GM23338 (cell line): Measurements from ENCODE around the gene EZH1. TPM values are rescaled to one million over a fixed set of nuclear protein-coding genes. Genes with fewer than 3 reads are reported as not detected.

Experiments used
- ATAC-seq: fragments of 200-7000 bp; cut with Tn5 transposase; 3 replicates; pipeline ENCODE4 v1.9.1; 2020
- DNase-seq: peaks from one replicate; pipeline ENCODE4 v3.0.0-alpha.2; 2015; ENCODE audit warnings: low spot score
- H2AFZ ChIP-seq: fragments of 200-600 bp; sonication (generic); 2 replicates; pipeline ENCODE4 v1.8.0; 2016; ENCODE audit warnings: antibody characterized with exemption, mild to moderate bottlenecking, moderate library complexity
- H3F3A ChIP-seq: fragments of 200-600 bp; sonication (generic); replicated peaks from 2 replicates; pipeline ENCODE4 v1.8.0; 2017; ENCODE audit warnings: antibody characterized with exemption, mixed run types, low read depth
- H3K27ac ChIP-seq: fragments of 200-600 bp; sonication (generic); 2 replicates; pipeline ENCODE4 v1.6.1; 2016; ENCODE audit warnings: low read depth
- H3K27me3 ChIP-seq: fragments of 200-600 bp; sonication (generic); 2 replicates; pipeline ENCODE4 v1.8.0; 2016; ENCODE audit warnings: mild to moderate bottlenecking, mixed run types, moderate library complexity; ENCODE audit not compliant: insufficient read depth
- H3K36me3 ChIP-seq: fragments of 200-600 bp; sonication (generic); 2 replicates; pipeline ENCODE4 v1.8.0; 2016; ENCODE audit warnings: mild to moderate bottlenecking; ENCODE audit not compliant: insufficient read depth
- H3K4me1 ChIP-seq: fragments of 200-600 bp; sonication (generic); 2 replicates; pipeline ENCODE4 v1.8.0; 2016; ENCODE audit warnings: mild to moderate bottlenecking, moderate library complexity; ENCODE audit not compliant: insufficient read depth
- H3K4me2 ChIP-seq: fragments of 200-600 bp; sonication (generic); 2 replicates; pipeline ENCODE4 v1.7.1; 2017; ENCODE audit warnings: mixed run types
- H3K4me3 ChIP-seq: fragments of 200-600 bp; sonication (generic); 2 replicates; pipeline ENCODE4 v1.6.1; 2016; ENCODE audit warnings: mixed run types
- H3K79me2 ChIP-seq: fragments of 200-600 bp; sonication (generic); replicated peaks from 2 replicates; pipeline ENCODE4 v1.8.0; 2017; ENCODE audit warnings: mild to moderate bottlenecking; ENCODE audit not compliant: insufficient read depth
- H3K9me2 ChIP-seq: fragments of 200-600 bp; sonication (generic); 2 replicates; pipeline ENCODE4 v1.8.0; 2017; ENCODE audit not compliant: insufficient read depth
- H4K20me1 ChIP-seq: fragments of 200-600 bp; sonication (generic); replicated peaks from 2 replicates; pipeline ENCODE4 v1.8.0; 2017; ENCODE audit warnings: mild to moderate bottlenecking; ENCODE audit not compliant: insufficient read depth
- H3K27ac Mint-ChIP-seq: 2 replicates; pipeline ENCODE4 v1.8.0; 2020; ENCODE audit warnings: inconsistent platforms, mild to moderate bottlenecking, moderate library complexity, mixed read lengths
- H3K27me3 Mint-ChIP-seq: 3 replicates; pipeline ENCODE4 v1.8.0; 2022; ENCODE audit warnings: low read depth, mild to moderate bottlenecking, moderate library complexity, mixed read lengths, inconsistent platforms; ENCODE audit not compliant: insufficient read depth, poor library complexity
- H3K36me3 Mint-ChIP-seq: 3 replicates; pipeline ENCODE4 v1.8.0; 2021; ENCODE audit warnings: low read depth, mild to moderate bottlenecking, inconsistent platforms, moderate library complexity, mixed read lengths
- H3K4me1 Mint-ChIP-seq: 3 replicates; pipeline ENCODE4 v1.8.0; 2020; ENCODE audit warnings: mild to moderate bottlenecking, inconsistent platforms, mixed read lengths
- H3K4me3 Mint-ChIP-seq: 3 replicates; pipeline ENCODE4 v1.8.0; 2021; ENCODE audit warnings: moderate library complexity, mild to moderate bottlenecking, inconsistent platforms, mixed read lengths
- H3K9me3 Mint-ChIP-seq: 3 replicates; pipeline ENCODE4 v1.8.0; 2020; ENCODE audit warnings: moderate library complexity, mild to moderate bottlenecking, inconsistent platforms, mixed read lengths
- CREB1 ChIP-seq: fragments of 250-450 bp; sonication (Bioruptor Pico); IDR thresholded peaks from 2 replicates; pipeline ENCODE4 v1.5.0; 2020; ENCODE audit warnings: low read depth, mild to moderate bottlenecking, moderate library complexity
- EZH2 ChIP-seq: fragments of 200-600 bp; sonication (generic); IDR thresholded peaks from one replicate; pipeline ENCODE4 v1.8.0; 2017; ENCODE audit warnings: antibody characterized with exemption, mild to moderate bottlenecking, low read depth; ENCODE audit not compliant: unreplicated experiment
- EZH2phosphoT487 ChIP-seq: fragments of 200-600 bp; sonication (generic); IDR thresholded peaks from one replicate; pipeline ENCODE4 v1.8.1; 2018; ENCODE audit warnings: antibody characterized with exemption; ENCODE audit not compliant: unreplicated experiment
- JUNB ChIP-seq: IDR thresholded peaks from one replicate; pipeline ENCODE4 v1.6.1; 2016; ENCODE audit warnings: antibody characterized with exemption; ENCODE audit not compliant: unreplicated experiment
- POLR2AphosphoS5 ChIP-seq: IDR thresholded peaks from 2 replicates; pipeline ENCODE4 v1.6.1; 2016; ENCODE audit warnings: antibody characterized with exemption, low read depth
- STAT1 ChIP-seq: IDR thresholded peaks from one replicate; pipeline ENCODE4 v1.6.1; 2016; ENCODE audit warnings: antibody characterized with exemption; ENCODE audit not compliant: unreplicated experiment
- ZNF114 ChIP-seq: fragments of 250-450 bp; sonication (Bioruptor Pico); IDR thresholded peaks from 2 replicates; pipeline ENCODE4 v1.5.0; 2020; ENCODE audit warnings: mild to moderate bottlenecking, moderate library complexity
- ZNF331 ChIP-seq: fragments of 250-450 bp; sonication (Bioruptor Pico); IDR thresholded peaks from 2 replicates; pipeline ENCODE4 v1.5.0; 2020; ENCODE audit warnings: low read depth, mild to moderate bottlenecking, moderate library complexity
- polyA plus RNA-seq: library from polyadenylated mRNA; unstranded; fragments of >200 nt; fragmentation: Nextera tagmentation; extraction: Ambion mirVana; gene quantifications from 2 replicates; pipeline ENCODE4 v1.2.1, GENCODE V29; 2016
- total RNA-seq: library from RNA; depleted of rRNA; stranded (reverse); fragments of >200 nt; shearing (Covaris generic); gene quantifications from 2 replicates; pipeline ENCODE4 v1.2.3, GENCODE V29; 2014
- TF ChIP-seq, protein P1 (sequence below): IDR thresholded peaks from 2 replicates; pipeline ENCODE4 v1.6.1; 2016; ENCODE audit warnings: antibody characterized with exemption
- TF ChIP-seq, protein P2 (sequence below): IDR thresholded peaks from one replicate; pipeline ENCODE4 v1.6.1; 2018; ENCODE audit warnings: antibody characterized with exemption; ENCODE audit not compliant: unreplicated experiment
- TF ChIP-seq, protein P3 (sequence below): fragments of 250-450 bp; sonication (Bioruptor Pico); IDR thresholded peaks from 2 replicates; pipeline ENCODE4 v1.5.0; 2020; ENCODE audit warnings: mild to moderate bottlenecking, moderate library complexity
- TF ChIP-seq, protein P4 (sequence below), 2 experiments: fragments of 200-600 bp in 1 of 2; sonication (generic) in 1 of 2; conservative IDR thresholded peaks; 2 replicates each; pipeline versions ENCODE4 v1.5.1 to v1.6.1; 2016 to 2017; ENCODE audit warnings: antibody characterized with exemption in 2 of 2, low read depth in 2 of 2, mild to moderate bottlenecking in 2 of 2, moderate library complexity in 1 of 2

The EZH1 gene
- total and polyA plus RNA-seq, 2 experiments from 2014 or later: 16.9 to 18.0 TPM

DNA sequence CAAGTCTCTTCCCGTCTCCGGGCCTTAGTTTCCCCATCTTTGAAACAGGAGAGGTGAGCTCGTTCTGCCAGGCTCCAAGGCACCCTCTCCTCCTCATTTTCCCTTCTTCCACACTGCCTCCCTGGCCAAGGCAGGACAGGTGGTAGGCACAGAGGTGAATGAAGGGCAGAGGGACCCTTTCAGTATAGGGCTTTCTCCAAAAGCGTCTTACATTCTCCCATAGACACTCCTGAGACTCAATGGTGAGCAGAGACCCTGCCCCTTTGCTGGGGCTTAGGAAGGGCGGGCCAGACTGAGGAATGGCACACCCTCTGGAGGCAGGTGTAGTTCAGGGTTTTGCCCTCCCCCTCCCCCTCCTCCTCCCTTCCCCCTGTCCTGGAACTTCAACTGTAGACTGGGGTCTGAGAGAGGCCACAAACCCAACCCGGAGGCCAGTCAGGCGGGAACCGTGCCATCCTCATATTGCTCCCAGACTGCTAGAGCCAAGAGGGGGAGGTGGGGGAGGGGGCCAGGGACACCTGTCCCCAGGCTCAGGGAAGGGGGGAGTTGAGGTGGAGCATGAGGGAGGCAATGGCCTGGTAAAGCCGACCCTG is 70.0 kb downstream of the EZH1 start:
- Histone ChIP-seq H3K9me2 (no peaks in the 10 kb centered on the region), H3K4me1 (peaks cover 41% of the 10 kb centered on the region), H3K4me2 (peak overlapping the region; percentile 98), H3K27me3 (peaks cover 58% of the 10 kb centered on the region), H4K20me1 (no peaks in the 10 kb centered on the region), H3K27ac (no peak overlapping the region), H3K36me3 (no peaks in the 10 kb centered on the region; the same call in 1 of the 2 replicates), H3K79me2 (peaks cover 7% of the 10 kb centered on the region; the same call in 1 of the 2 replicates), H3K4me3 (peak overlapping the region; percentile 92), H2AFZ (no peak overlapping the region), H3F3A (peaks cover 30% of the 10 kb centered on the region)
- Mint-ChIP-seq H3K4me3 (peak overlapping the region; percentile 66), H3K36me3 (peaks cover 18% of the 10 kb centered on the region), H3K27me3 (peaks cover 61% of the 10 kb centered on the region), H3K9me3 (no peaks in the 10 kb centered on the region), H3K4me1 (peaks cover 35% of the 10 kb centered on the region), H3K27ac (no peak overlapping the region)
- ATAC-seq (peak; percentile 4), DNase-seq (peak; percentile 83)
- TF ChIP-seq ZNF331 (CRISPR knock-in tag) (no peak), EZH2 (no peak), JUNB (no peak), ZNF114 (CRISPR knock-in tag) (no peak), CREB1 (no peak), STAT1 (no peak), EZH2phosphoT487 (no peak), POLR2AphosphoS5 (no peak)
- TF ChIP-seq, protein P1, sequence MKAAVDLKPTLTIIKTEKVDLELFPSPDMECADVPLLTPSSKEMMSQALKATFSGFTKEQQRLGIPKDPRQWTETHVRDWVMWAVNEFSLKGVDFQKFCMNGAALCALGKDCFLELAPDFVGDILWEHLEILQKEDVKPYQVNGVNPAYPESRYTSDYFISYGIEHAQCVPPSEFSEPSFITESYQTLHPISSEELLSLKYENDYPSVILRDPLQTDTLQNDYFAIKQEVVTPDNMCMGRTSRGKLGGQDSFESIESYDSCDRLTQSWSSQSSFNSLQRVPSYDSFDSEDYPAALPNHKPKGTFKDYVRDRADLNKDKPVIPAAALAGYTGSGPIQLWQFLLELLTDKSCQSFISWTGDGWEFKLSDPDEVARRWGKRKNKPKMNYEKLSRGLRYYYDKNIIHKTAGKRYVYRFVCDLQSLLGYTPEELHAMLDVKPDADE: no peak
- TF ChIP-seq, protein P2, sequence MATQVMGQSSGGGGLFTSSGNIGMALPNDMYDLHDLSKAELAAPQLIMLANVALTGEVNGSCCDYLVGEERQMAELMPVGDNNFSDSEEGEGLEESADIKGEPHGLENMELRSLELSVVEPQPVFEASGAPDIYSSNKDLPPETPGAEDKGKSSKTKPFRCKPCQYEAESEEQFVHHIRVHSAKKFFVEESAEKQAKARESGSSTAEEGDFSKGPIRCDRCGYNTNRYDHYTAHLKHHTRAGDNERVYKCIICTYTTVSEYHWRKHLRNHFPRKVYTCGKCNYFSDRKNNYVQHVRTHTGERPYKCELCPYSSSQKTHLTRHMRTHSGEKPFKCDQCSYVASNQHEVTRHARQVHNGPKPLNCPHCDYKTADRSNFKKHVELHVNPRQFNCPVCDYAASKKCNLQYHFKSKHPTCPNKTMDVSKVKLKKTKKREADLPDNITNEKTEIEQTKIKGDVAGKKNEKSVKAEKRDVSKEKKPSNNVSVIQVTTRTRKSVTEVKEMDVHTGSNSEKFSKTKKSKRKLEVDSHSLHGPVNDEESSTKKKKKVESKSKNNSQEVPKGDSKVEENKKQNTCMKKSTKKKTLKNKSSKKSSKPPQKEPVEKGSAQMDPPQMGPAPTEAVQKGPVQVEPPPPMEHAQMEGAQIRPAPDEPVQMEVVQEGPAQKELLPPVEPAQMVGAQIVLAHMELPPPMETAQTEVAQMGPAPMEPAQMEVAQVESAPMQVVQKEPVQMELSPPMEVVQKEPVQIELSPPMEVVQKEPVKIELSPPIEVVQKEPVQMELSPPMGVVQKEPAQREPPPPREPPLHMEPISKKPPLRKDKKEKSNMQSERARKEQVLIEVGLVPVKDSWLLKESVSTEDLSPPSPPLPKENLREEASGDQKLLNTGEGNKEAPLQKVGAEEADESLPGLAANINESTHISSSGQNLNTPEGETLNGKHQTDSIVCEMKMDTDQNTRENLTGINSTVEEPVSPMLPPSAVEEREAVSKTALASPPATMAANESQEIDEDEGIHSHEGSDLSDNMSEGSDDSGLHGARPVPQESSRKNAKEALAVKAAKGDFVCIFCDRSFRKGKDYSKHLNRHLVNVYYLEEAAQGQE: no peak
- TF ChIP-seq, protein P3, sequence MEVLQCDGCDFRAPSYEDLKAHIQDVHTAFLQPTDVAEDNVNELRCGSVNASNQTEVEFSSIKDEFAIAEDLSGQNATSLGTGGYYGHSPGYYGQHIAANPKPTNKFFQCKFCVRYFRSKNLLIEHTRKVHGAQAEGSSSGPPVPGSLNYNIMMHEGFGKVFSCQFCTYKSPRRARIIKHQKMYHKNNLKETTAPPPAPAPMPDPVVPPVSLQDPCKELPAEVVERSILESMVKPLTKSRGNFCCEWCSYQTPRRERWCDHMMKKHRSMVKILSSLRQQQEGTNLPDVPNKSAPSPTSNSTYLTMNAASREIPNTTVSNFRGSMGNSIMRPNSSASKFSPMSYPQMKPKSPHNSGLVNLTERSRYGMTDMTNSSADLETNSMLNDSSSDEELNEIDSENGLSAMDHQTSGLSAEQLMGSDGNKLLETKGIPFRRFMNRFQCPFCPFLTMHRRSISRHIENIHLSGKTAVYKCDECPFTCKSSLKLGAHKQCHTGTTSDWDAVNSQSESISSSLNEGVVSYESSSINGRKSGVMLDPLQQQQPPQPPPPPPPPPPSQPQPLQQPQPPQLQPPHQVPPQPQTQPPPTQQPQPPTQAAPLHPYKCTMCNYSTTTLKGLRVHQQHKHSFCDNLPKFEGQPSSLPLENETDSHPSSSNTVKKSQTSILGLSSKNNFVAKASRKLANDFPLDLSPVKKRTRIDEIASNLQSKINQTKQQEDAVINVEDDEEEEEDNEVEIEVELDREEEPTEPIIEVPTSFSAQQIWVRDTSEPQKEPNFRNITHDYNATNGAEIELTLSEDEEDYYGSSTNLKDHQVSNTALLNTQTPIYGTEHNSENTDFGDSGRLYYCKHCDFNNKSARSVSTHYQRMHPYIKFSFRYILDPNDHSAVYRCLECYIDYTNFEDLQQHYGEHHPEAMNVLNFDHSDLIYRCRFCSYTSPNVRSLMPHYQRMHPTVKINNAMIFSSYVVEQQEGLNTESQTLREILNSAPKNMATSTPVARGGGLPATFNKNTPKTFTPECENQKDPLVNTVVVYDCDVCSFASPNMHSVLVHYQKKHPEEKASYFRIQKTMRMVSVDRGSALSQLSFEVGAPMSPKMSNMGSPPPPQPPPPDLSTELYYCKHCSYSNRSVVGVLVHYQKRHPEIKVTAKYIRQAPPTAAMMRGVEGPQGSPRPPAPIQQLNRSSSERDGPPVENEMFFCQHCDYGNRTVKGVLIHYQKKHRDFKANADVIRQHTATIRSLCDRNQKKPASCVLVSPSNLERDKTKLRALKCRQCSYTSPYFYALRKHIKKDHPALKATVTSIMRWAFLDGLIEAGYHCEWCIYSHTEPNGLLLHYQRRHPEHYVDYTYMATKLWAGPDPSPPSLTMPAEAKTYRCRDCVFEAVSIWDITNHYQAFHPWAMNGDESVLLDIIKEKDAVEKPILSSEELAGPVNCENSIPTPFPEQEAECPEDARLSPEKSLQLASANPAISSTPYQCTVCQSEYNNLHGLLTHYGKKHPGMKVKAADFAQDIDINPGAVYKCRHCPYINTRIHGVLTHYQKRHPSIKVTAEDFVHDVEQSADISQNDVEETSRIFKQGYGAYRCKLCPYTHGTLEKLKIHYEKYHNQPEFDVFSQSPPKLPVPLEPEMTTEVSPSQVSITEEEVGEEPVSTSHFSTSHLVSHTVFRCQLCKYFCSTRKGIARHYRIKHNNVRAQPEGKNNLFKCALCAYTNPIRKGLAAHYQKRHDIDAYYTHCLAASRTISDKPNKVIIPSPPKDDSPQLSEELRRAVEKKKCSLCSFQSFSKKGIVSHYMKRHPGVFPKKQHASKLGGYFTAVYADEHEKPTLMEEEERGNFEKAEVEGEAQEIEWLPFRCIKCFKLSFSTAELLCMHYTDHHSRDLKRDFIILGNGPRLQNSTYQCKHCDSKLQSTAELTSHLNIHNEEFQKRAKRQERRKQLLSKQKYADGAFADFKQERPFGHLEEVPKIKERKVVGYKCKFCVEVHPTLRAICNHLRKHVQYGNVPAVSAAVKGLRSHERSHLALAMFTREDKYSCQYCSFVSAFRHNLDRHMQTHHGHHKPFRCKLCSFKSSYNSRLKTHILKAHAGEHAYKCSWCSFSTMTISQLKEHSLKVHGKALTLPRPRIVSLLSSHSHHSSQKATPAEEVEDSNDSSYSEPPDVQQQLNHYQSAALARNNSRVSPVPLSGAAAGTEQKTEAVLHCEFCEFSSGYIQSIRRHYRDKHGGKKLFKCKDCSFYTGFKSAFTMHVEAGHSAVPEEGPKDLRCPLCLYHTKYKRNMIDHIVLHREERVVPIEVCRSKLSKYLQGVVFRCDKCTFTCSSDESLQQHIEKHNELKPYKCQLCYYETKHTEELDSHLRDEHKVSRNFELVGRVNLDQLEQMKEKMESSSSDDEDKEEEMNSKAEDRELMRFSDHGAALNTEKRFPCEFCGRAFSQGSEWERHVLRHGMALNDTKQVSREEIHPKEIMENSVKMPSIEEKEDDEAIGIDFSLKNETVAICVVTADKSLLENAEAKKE (CRISPR knock-in tag): no peak
- TF ChIP-seq, protein P4, sequence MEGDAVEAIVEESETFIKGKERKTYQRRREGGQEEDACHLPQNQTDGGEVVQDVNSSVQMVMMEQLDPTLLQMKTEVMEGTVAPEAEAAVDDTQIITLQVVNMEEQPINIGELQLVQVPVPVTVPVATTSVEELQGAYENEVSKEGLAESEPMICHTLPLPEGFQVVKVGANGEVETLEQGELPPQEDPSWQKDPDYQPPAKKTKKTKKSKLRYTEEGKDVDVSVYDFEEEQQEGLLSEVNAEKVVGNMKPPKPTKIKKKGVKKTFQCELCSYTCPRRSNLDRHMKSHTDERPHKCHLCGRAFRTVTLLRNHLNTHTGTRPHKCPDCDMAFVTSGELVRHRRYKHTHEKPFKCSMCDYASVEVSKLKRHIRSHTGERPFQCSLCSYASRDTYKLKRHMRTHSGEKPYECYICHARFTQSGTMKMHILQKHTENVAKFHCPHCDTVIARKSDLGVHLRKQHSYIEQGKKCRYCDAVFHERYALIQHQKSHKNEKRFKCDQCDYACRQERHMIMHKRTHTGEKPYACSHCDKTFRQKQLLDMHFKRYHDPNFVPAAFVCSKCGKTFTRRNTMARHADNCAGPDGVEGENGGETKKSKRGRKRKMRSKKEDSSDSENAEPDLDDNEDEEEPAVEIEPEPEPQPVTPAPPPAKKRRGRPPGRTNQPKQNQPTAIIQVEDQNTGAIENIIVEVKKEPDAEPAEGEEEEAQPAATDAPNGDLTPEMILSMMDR (conservative IDR thresholded peaks at IDR 0.05; ENCODE audit: low read depth in 2 of 2): no peak
